Osteoblast (primary cell): ENCODE measurements around the gene GPRC5D. TPM values are rescaled to one million over a fixed set of nuclear protein-coding genes. Genes with fewer than 3 reads are reported as not detected.
A peak's percentile ranks its signal among the peaks of the same experiment; 100 is the strongest.

Experiments used
- DNase-seq: peaks from one replicate; pipeline ENCODE4 v3.0.0; 2011; ENCODE audit warnings: low spot score, mixed read lengths; ENCODE audit not compliant: insufficient read length; ENCODE audit errors: missing footprints
- H2AFZ ChIP-seq: 2 replicates; pipeline ENCODE4 v1.6.0; 2011; ENCODE audit warnings: mild to moderate bottlenecking, low read length
- H3K27ac ChIP-seq: 2 replicates; pipeline ENCODE4 v1.5.1; 2011; ENCODE audit warnings: mild to moderate bottlenecking, low read depth, low read length, moderate library complexity
- H3K27me3 ChIP-seq: 2 replicates; pipeline ENCODE4 v1.6.0; 2012; ENCODE audit warnings: mild to moderate bottlenecking, control low read depth, inconsistent platforms, low read length, moderate library complexity; ENCODE audit not compliant: insufficient read depth
- H3K36me3 ChIP-seq: 2 replicates; pipeline ENCODE4 v1.5.1; 2011; ENCODE audit warnings: mild to moderate bottlenecking, low read length, control low read depth, moderate library complexity; ENCODE audit not compliant: insufficient read depth
- H3K4me1 ChIP-seq: 2 replicates; pipeline ENCODE4 v1.5.1; 2011; ENCODE audit warnings: mild to moderate bottlenecking, low read length, control low read depth, moderate library complexity; ENCODE audit not compliant: insufficient read depth
- H3K4me2 ChIP-seq: 2 replicates; pipeline ENCODE4 v1.6.0; 2011; ENCODE audit warnings: mild to moderate bottlenecking, low read length; ENCODE audit not compliant: insufficient read depth
- H3K4me3 ChIP-seq: fragments of 200-600 bp; sonication (generic); 3 replicates; pipeline ENCODE4 v1.5.1; 2012; ENCODE audit warnings: mild to moderate bottlenecking, low read length, inconsistent platforms; ENCODE audit not compliant: insufficient read depth
- H3K79me2 ChIP-seq: 2 replicates; pipeline ENCODE4 v1.6.0; 2012; ENCODE audit warnings: mild to moderate bottlenecking, low read length, control low read depth, inconsistent platforms; ENCODE audit not compliant: insufficient read depth
- H3K9me3 ChIP-seq: 2 replicates; pipeline ENCODE4 v1.5.1; 2011; ENCODE audit warnings: low read depth, low read length, control low read depth
- H4K20me1 ChIP-seq: 2 replicates; pipeline ENCODE4 v1.6.0; 2012; ENCODE audit warnings: mild to moderate bottlenecking, low read length, control low read depth; ENCODE audit not compliant: insufficient read depth
- total RNA-seq: library from RNA; depleted of rRNA; stranded (reverse); fragments of >200 nt; gene quantifications from 2 replicates; pipeline ENCODE4 v1.2.3, GENCODE V29; 2012
- TF ChIP-seq, protein P1 (sequence below): IDR thresholded peaks from 2 replicates; pipeline ENCODE4 v1.5.1; 2011; ENCODE audit warnings: mild to moderate bottlenecking, low read depth, low read length, moderate library complexity; ENCODE audit errors: extremely low read depth

GPRC5D gene
- total RNA-seq, 1 donor = not detected

DNA sequence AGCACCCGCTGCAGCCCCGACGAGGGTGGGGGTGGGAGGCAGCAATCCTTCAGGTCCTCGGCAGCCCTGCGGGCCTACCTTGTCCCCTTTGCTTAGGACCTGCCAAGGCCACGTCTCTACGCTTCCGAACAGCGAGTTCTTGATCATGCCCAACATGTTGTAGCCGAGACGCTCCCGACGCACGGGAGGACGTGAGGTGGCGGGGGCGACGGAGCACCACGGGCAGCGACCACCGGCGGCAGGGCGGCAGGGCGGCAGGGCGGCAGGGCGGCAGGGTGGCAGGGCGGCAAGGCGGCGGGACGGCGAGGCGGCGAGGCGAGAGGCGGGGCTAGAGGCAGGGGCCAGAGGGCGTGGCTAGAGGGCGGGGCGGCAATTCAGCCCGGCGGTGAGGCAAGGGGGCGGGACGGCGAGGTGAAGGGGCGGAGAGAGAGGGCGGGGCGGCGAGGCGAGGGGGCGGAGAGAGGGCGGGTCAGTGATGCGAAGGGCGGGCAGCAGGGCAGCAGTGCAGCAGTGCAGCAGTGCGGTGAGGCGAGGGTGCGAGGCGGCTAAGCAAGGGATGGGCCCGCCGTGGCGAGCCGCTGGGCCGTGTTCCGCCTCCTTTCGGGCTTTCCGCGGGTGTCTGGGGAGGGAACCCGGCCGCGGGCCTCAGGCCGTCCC, 48.1 kb upstream of the GPRC5D start, which contains the start of gene HEBP1:
HEBP1 (minus strand) TSS at position 307 of the 657 bp plus-strand sequence; CDS start at position 156, 151 bp downstream.
- peak within 1 kb of the TSS; percentile 84 for H3K4me3 ChIP-seq
- no peaks in the 10 kb centered on the region for H3K9me3 ChIP-seq
- peaks cover 34% of the 10 kb centered on the region for H3K4me1 ChIP-seq
- TF ChIP-seq, protein P1, sequence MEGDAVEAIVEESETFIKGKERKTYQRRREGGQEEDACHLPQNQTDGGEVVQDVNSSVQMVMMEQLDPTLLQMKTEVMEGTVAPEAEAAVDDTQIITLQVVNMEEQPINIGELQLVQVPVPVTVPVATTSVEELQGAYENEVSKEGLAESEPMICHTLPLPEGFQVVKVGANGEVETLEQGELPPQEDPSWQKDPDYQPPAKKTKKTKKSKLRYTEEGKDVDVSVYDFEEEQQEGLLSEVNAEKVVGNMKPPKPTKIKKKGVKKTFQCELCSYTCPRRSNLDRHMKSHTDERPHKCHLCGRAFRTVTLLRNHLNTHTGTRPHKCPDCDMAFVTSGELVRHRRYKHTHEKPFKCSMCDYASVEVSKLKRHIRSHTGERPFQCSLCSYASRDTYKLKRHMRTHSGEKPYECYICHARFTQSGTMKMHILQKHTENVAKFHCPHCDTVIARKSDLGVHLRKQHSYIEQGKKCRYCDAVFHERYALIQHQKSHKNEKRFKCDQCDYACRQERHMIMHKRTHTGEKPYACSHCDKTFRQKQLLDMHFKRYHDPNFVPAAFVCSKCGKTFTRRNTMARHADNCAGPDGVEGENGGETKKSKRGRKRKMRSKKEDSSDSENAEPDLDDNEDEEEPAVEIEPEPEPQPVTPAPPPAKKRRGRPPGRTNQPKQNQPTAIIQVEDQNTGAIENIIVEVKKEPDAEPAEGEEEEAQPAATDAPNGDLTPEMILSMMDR = no peak
- H3K36me3 ChIP-seq = no peaks in the 10 kb centered on the region
- peak within 1 kb of the TSS; percentile 94 for H3K4me2 ChIP-seq
- peaks cover 71% of the 10 kb centered on the region for H3K79me2 ChIP-seq
- H4K20me1 ChIP-seq = peaks cover 21% of the 10 kb centered on the region
- H3K27me3 ChIP-seq = no peaks in the 10 kb centered on the region
- peak; percentile 99 for DNase-seq
- peak within 1 kb of the TSS; percentile 78 for H3K27ac ChIP-seq
- peak within 1 kb of the TSS; percentile 78 for H2AFZ ChIP-seq

DNA sequence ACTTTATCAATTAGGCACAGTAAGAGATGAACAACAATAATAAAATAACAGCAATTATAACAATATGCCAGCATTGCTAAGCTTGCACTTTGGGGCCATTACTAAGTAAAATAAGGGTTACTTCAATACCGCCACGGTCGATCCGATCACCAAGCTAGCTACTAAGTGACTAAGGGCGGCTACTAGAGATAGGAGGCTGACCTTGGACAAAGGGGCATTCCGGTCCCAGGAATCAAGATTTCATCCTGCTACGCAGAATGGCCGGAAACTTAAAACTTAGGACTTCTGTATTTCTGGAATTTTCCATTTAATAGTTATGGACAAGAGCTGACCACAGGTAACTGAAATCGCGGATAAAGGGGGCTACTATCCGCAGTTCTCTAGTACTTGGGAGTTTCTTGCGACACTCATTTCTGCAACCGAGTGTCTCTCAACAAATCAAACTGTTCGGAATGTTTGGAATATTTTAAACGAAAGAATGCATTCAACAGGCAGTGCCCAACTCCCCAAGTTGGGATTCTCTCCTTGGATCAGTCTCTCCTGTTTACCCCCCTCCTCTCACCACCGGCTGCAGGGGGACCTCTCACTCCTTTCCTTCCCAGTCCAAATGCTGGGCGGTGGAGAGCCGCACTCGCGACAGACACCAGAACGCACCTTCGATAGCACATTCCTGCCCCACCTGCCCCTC, 47.4 kb upstream of the GPRC5D start:
- H3K27me3 ChIP-seq = no peaks in the 10 kb centered on the region
- TF ChIP-seq, protein P1 = no peak
- H3K9me3 ChIP-seq = no peaks in the 10 kb centered on the region
- H2AFZ ChIP-seq = peak overlapping the region; percentile 78
- peaks cover 21% of the 10 kb centered on the region for H4K20me1 ChIP-seq
- H3K79me2 ChIP-seq = peaks cover 77% of the 10 kb centered on the region
- DNase-seq = peak; percentile 83
- H3K4me2 ChIP-seq = peak overlapping the region; percentile 90
- peak overlapping the region; percentile 84 for H3K4me3 ChIP-seq
- peaks cover 34% of the 10 kb centered on the region for H3K4me1 ChIP-seq
- peak overlapping the region; percentile 51 for H3K27ac ChIP-seq
- H3K36me3 ChIP-seq = no peaks in the 10 kb centered on the region

DNA sequence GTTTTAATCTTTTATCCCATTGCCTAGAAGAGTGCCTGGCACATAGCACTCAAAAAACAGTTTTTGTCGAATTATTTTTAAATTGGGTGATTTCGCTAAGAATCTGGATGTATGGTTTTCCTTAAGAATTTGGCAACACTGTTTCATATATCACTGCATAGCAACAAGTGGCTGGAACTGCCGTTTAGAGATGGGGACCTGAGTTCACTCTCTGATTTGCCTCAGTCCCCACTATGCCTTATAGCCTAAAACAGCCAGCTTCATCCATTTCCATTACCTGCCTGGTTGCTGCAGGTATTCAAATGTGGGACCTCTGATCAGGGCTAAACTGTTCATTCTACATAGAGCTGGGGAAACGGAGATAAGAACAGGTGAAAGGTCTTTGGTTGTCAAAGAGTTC, 46.3 kb upstream of the GPRC5D start:
- no peaks in the 10 kb centered on the region for H3K9me3 ChIP-seq
- TF ChIP-seq, protein P1 = no peak
- peak overlapping the region; percentile 90 for H3K4me2 ChIP-seq
- H4K20me1 ChIP-seq = peaks cover 21% of the 10 kb centered on the region
- peak overlapping the region; percentile 84 for H3K4me3 ChIP-seq
- H2AFZ ChIP-seq = no peak overlapping the region
- DNase-seq = no peak
- H3K27me3 ChIP-seq = no peaks in the 10 kb centered on the region
- no peaks in the 10 kb centered on the region for H3K36me3 ChIP-seq
- no peak overlapping the region for H3K27ac ChIP-seq
- peaks cover 38% of the 10 kb centered on the region for H3K4me1 ChIP-seq
- H3K79me2 ChIP-seq = peaks cover 85% of the 10 kb centered on the region

DNA sequence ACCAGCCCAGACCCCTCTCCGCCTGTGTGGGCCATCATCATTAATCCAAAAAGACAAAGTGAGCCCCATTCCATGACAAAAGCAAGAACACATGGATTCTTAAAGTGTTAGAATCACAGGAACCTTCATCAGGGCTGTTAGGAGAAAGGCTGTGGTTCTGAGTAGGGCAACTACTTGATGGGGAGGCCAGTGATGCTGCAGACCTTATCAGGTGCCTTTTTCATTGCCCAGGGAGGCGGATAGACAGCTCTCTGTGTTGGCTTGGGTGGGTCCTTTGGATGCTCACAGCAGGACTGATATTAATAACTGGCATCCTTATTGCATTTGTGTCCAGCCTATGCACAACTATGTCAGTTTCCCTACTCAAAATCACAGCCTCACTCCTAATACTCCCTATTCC, 45.8 kb upstream of the GPRC5D start:
- no peaks in the 10 kb centered on the region for H3K27me3 ChIP-seq
- no peaks in the 10 kb centered on the region for H3K9me3 ChIP-seq
- no peak for DNase-seq
- no peaks in the 10 kb centered on the region for H3K36me3 ChIP-seq
- peak overlapping the region; percentile 29 for H3K4me2 ChIP-seq
- H3K4me1 ChIP-seq = peaks cover 41% of the 10 kb centered on the region
- no peak overlapping the region for H2AFZ ChIP-seq
- no peak overlapping the region for H3K27ac ChIP-seq
- no peak overlapping the region for H3K4me3 ChIP-seq
- H4K20me1 ChIP-seq = peaks cover 21% of the 10 kb centered on the region
- peaks cover 81% of the 10 kb centered on the region for H3K79me2 ChIP-seq
- TF ChIP-seq, protein P1 = no peak
